Loucy (cell line): ENCODE data around the gene PRMT9.

Source experiments
- CTCF ChIP-seq: fragments of 200-600 bp; sonication (generic); conservative IDR thresholded peaks from 2 replicates; pipeline ENCODE4 v1.5.1; 2014; ENCODE audit warnings: mild to moderate bottlenecking, antibody characterized with exemption, low read length
- EZH2phosphoT487 ChIP-seq: fragments of 200-600 bp; IDR thresholded peaks from 2 replicates; pipeline ENCODE4 v1.6.1; 2018; ENCODE audit warnings: antibody characterized with exemption, mild to moderate bottlenecking, moderate library complexity, borderline replicate concordance

- no peak for TF ChIP-seq CTCF
- TF ChIP-seq EZH2phosphoT487 = no peak
These were observed 5.9 kb downstream of the PRMT9 start for GRCh38 chr4:147678106-147678505.
